IPS DF 19.7 (cell line): ENCODE results near the gene TWIST2.

Experiments used
- DNase-seq: peaks from one replicate; pipeline ENCODE4 v3.0.0-alpha.2; 2013; ENCODE audit warnings: low read depth, low spot score

The TWIST2 gene

GRCh38 chr2:238890131-238890530, 42.2 kb downstream of the TWIST2 start:
- DNase-seq = no peak

- no peak for DNase-seq
Observed at GRCh38 chr2:238890618-238891456, 43.0 kb downstream of the TWIST2 start.

- DNase-seq = no peak
Observed at GRCh38 chr2:238891457-238892203, 43.7 kb downstream of the TWIST2 start.

- DNase-seq = no peak
Observed at GRCh38 chr2:238892204-238892500, 44.3 kb downstream of the TWIST2 start.

GRCh38 chr2:238892796-238893195, 44.9 kb downstream of the TWIST2 start:
- no peak for DNase-seq

- DNase-seq = no peak
Observed at GRCh38 chr2:238893349-238894000, 45.6 kb downstream of the TWIST2 start.

GRCh38 chr2:238894226-238894949, 46.5 kb downstream of the TWIST2 start:
- DNase-seq = no peak

GRCh38 chr2:238894950-238895298, 47.0 kb downstream of the TWIST2 start:
- no peak for DNase-seq

GRCh38 chr2:238895361-238895882, 47.5 kb downstream of the TWIST2 start:
- DNase-seq = no peak

GRCh38 chr2:238895891-238896600, 48.2 kb downstream of the TWIST2 start:
- DNase-seq = peak; percentile 28

- no peak for DNase-seq
Observed at GRCh38 chr2:238896641-238897040, 48.8 kb downstream of the TWIST2 start.

GRCh38 chr2:238897122-238897880, 49.4 kb downstream of the TWIST2 start:
- no peak for DNase-seq

- DNase-seq = no peak
Observed at GRCh38 chr2:238897911-238898311, 50.0 kb downstream of the TWIST2 start.

- DNase-seq = no peak
Observed at GRCh38 chr2:238898534-238899281, 50.8 kb downstream of the TWIST2 start.

- DNase-seq = no peak
Observed at GRCh38 chr2:238899386-238899785, 51.5 kb downstream of the TWIST2 start.

- DNase-seq = no peak
Observed at GRCh38 chr2:238900511-238900910, 52.6 kb downstream of the TWIST2 start.

GRCh38 chr2:238901461-238902057, 53.7 kb downstream of the TWIST2 start:
- no peak for DNase-seq

- DNase-seq = no peak
Observed at GRCh38 chr2:238902285-238902684, 54.4 kb downstream of the TWIST2 start.

GRCh38 chr2:238903141-238903540, 55.3 kb downstream of the TWIST2 start:
- DNase-seq = no peak
